CD4-positive, CD25-positive, alpha-beta regulatory T cell (primary cell): ENCODE results near the gene PRR29. TPM values are rescaled to one million over a fixed set of nuclear protein-coding genes. Genes with fewer than 3 reads are reported as not detected.

Experiments used
- ATAC-seq, 2 donors: fragments of 150-1000 bp; cut with Tn5 transposase; one replicate each; pipeline ENCODE4 v1.10.0; 2021; ENCODE audit warnings: low read depth in 2 of 2, moderate number of reproducible peaks in 2 of 2, moderate library complexity in 1 of 2
- DNase-seq, 3 donors: peaks; one replicate each; pipeline versions ENCODE4 v3.0.0 to v3.0.0-alpha.2; 2012 to 2022; ENCODE audit warnings: mixed read lengths in 1 of 3
- H3K27ac ChIP-seq: one replicate; pipeline ENCODE4 v1.7.0; 2013; ENCODE audit warnings: mild to moderate bottlenecking, low read length; ENCODE audit not compliant: insufficient read depth, poor library complexity, severe bottlenecking
- H3K27me3 ChIP-seq: one replicate; pipeline ENCODE4 v1.7.0; 2013; ENCODE audit warnings: low read length; ENCODE audit not compliant: control insufficient read depth, insufficient read depth
- H3K36me3 ChIP-seq: one replicate; pipeline ENCODE4 v1.7.0; 2013; ENCODE audit warnings: mild to moderate bottlenecking, low read length, moderate library complexity; ENCODE audit not compliant: control insufficient read depth, insufficient read depth
- H3K4me1 ChIP-seq: 2 replicates; pipeline ENCODE4 v1.7.0; 2013; ENCODE audit warnings: mild to moderate bottlenecking, low read length; ENCODE audit not compliant: insufficient read depth, control insufficient read depth, poor library complexity, severe bottlenecking
- H3K4me3 ChIP-seq: one replicate; pipeline ENCODE4 v1.7.0; 2013; ENCODE audit warnings: low read depth, mild to moderate bottlenecking, low read length, moderate library complexity
- H3K9me3 ChIP-seq, 2 experiments: 1 replicate in 1 of 2; 2 replicates in 1 of 2; pipeline ENCODE4 v1.7.0; 2013; ENCODE audit warnings: low read length in 2 of 2, mild to moderate bottlenecking in 1 of 2, moderate library complexity in 1 of 2; ENCODE audit not compliant: control insufficient read depth in 2 of 2
- H3K27ac Mint-ChIP-seq, 3 donors: one replicate each; pipeline ENCODE4 v1.8.0; 2020 to 2022; ENCODE audit warnings: mild to moderate bottlenecking in 3 of 3, mixed read lengths in 3 of 3, moderate library complexity in 2 of 3
- H3K27me3 Mint-ChIP-seq: one replicate; pipeline ENCODE4 v1.8.0; 2022; ENCODE audit warnings: mild to moderate bottlenecking, mixed read lengths
- H3K36me3 Mint-ChIP-seq: one replicate; pipeline ENCODE4 v1.8.0; 2020; ENCODE audit warnings: mixed read lengths
- H3K4me1 Mint-ChIP-seq, 4 donors: one replicate each; pipeline ENCODE4 v1.8.0; 2020 to 2022; ENCODE audit warnings: mixed read lengths in 4 of 4, mild to moderate bottlenecking in 1 of 4
- H3K4me3 Mint-ChIP-seq, 4 donors: one replicate each; pipeline ENCODE4 v1.8.0; 2020 to 2022; ENCODE audit warnings: mild to moderate bottlenecking in 4 of 4, mixed read lengths in 4 of 4, moderate library complexity in 3 of 4
- H3K9me3 Mint-ChIP-seq, 7 donors: one replicate each; pipeline ENCODE4 v1.8.0; 2020 to 2022; ENCODE audit warnings: mixed read lengths in 7 of 7, mild to moderate bottlenecking in 3 of 7, moderate library complexity in 2 of 7
- polyA plus RNA-seq, 4 donors: library from polyadenylated mRNA; unstranded; fragments of 300-500 nt; fragmentation: Illumina TruSeq; gene quantifications; one replicate each; pipeline ENCODE4 v1.2.3, GENCODE V29; 2021
- total RNA-seq: library from RNA; stranded (reverse); gene quantifications from one replicate; pipeline ENCODE4 v1.2.3, GENCODE V29; 2022

The PRR29 gene
- total and polyA plus RNA-seq, 5 donors from 2014 or later: 0.52 to 6.9 (median 6.0) TPM

DNA sequence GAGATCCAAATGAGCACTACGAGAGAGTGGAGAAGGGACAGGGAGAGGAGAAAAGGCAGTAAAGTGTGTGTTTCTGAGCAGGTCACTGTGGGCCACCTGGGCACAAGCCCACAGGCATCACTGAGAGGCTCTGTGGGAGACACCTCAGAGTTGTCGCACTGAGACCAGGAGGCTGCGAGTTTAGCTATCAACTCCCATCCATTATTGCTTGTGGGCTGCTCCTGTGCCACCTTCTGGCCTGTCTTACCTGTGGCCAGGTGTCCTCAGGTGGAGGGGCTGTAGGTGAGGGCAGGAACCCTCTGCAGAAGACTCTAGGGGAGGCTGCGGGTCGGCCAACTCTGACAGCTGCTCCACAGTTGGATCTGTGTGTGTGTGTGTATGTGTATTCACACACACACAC is 2.5 kb upstream of the PRR29 start:
- DNase-seq (no peak), ATAC-seq (no peak)
- Mint-ChIP-seq H3K36me3 (no peaks in the 10 kb centered on the region), H3K4me1 (peaks cover 21 to 70% (median 39%) of the 10 kb centered on the region in 4 donors), H3K27me3 (peaks cover 18% of the 10 kb centered on the region), H3K4me3 (peak overlapping the region in 1 of 4 donors; percentile 71), H3K27ac (peak overlapping the region in 1 of 3 donors; percentile 5), H3K9me3 (no peaks in the 10 kb centered on the region)
- no peaks in the 10 kb centered on the region for H3K27me3 ChIP-seq
- H3K36me3 ChIP-seq: no peaks in the 10 kb centered on the region
- H3K9me3 ChIP-seq: no peaks in the 10 kb centered on the region
- peaks cover 41% of the 10 kb centered on the region for H3K4me1 ChIP-seq
- no peak overlapping the region for H3K27ac ChIP-seq
- H3K4me3 ChIP-seq: no peak overlapping the region

DNA sequence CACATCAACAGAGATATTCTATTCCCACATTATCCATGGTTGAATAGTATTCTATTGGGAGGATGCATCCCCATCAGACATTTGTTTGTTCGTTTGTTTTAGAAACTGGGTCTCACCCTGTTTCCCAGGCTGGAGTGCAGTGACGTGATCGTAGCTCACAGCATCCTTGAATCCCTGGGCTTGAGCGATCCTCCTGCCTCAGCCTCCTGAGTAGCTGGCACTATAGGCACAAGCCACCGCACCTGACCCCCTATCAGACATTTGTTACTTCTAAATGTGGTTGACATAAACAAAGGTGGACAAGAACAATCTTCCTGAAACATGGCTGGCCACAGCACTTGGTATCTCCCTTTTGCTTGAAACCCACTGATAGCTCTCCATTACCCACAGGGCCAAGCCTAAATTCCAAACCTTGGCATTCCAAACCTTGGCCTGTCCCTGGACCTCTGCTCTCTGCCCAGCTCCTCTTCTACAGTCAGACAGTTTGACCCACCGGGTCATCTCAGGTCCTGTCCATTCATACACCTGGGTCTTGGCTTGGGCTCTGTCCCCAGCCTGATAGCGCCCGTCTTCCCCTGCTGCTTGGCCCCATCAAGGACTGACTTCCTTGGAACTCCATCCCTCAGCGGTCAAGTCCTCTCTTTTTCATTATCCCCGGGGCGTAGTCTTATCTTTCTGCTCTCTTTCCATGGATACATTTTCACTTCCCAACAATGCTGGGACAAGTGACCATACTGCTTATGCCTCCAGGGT is 1.5 kb upstream of the PRR29 start:
- Histone ChIP-seq H3K36me3 (no peaks in the 10 kb centered on the region), H3K4me3 (no peak overlapping the region), H3K27me3 (no peaks in the 10 kb centered on the region), H3K27ac (no peak overlapping the region), H3K4me1 (peaks cover 37% of the 10 kb centered on the region), H3K9me3 (no peaks in the 10 kb centered on the region)
- Mint-ChIP-seq H3K4me3 (peak overlapping the region; percentile 17 to 91 (median 63)), H3K27ac (peak overlapping the region in 2 of 3 donors; percentile 89), H3K27me3 (peaks cover 11% of the 10 kb centered on the region), H3K9me3 (no peaks in the 10 kb centered on the region), H3K4me1 (peaks cover 20 to 61% (median 37%) of the 10 kb centered on the region in 4 donors), H3K36me3 (no peaks in the 10 kb centered on the region)
- DNase-seq: no peak
- no peak for ATAC-seq

DNA sequence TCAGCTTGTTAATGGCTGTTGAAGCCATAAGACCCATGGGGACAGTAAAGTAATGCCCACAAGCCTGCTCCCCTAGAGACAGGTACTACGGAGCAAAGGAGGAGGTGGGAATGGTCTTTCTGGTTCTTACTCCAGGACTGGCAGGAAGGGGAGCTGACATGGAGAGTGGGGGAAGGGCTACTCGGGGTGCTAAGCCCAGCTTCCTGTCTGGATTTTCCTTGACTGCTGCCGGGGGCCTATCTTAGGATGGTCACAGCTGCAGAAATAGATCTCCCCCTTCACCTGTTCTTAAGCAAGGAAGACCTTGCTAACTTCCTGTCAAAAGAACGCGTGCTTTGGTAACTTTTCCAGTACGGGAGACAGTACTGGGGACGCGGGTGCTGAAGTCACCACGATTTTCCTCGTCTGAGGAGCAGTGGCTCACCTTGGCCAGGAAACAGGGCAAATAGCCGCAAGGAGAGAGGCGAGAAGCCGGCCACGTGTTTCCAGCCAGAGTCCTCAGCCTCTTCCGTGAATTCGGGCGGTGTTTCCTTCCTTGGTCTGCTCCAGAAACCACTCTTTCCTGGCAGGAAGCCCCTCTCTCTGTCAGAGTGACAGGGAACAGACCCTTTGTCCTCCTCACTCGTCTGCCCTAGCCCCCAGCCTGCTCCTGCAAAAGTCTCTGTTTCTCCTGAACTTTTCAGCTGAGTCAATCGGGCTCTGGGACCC is 656 bp upstream of the PRR29 start:
- DNase-seq (no peak), ATAC-seq (no peak)
- peaks cover 16 to 55% (median 30%) of the 10 kb centered on the region in 4 donors for H3K4me1 Mint-ChIP-seq
- peaks cover 11% of the 10 kb centered on the region for H3K27me3 Mint-ChIP-seq
- H3K27me3 ChIP-seq: no peaks in the 10 kb centered on the region
- H3K9me3 Mint-ChIP-seq: no peaks in the 10 kb centered on the region
- H3K4me3 Mint-ChIP-seq: peak overlapping the region; percentile 84 to 91 (median 90)
- H3K27ac Mint-ChIP-seq: peak overlapping the region; percentile 9 to 89 (median 85)
- no peaks in the 10 kb centered on the region for H3K36me3 Mint-ChIP-seq
- no peaks in the 10 kb centered on the region for H3K9me3 ChIP-seq
- H3K4me1 ChIP-seq: peaks cover 37% of the 10 kb centered on the region
- no peak overlapping the region for H3K27ac ChIP-seq
- peak overlapping the region; percentile 62 for H3K4me3 ChIP-seq
- H3K36me3 ChIP-seq: peaks cover 8% of the 10 kb centered on the region

DNA sequence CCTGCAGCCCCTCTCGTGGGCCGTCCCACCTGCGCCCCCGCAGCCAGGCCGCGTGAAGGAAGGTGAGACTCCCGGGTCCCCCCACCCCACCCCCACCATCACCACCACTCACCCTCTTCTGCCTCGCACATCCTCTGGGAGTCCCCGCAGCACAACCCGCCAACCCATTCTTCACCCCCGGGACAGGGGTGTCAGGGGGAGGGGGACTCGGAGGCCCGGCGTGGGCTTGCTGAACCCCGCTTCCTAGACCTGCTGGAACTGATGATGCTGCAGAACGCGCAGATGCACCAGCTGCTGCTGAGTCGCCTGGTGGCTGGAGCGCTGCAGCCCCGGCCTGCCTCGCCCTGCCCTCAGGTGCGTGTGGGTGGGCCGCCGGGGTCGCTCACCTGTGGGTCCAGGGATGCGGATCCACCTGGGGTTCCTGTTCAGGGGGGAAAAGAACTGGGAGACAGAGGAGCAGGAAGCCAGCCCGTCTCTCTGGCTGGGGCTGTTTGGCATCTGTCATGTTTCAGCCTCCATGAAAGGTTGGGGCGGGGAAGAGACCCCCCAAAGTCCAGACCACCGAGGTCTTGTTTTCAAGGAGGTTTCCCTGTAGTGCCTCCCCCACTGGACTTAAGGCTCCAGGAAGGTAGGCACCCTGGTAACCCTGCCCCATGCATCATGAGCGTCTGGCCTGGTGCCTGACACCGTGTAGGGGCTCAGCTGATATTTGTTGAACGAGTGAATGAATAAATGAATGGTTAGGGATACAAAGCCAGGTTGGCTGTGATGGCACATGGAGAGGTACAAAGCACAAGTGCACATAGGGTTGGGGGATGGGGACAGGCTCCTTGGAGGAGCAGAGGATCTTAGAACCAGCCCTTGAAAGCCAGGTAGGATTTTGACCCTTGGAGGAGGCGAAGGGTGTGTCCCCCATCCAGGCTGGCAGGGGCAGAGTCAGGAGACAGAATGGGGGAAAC is 849 bp downstream of the PRR29 start:
- H3K4me1 Mint-ChIP-seq: peaks cover 9 to 48% (median 22%) of the 10 kb centered on the region in 4 donors
- DNase-seq (peak in 1 of 3 donors; percentile 44), ATAC-seq (no peak)
- H3K27ac Mint-ChIP-seq: peak overlapping the region; percentile 70 to 83 (median 76)
- H3K27me3 ChIP-seq: no peaks in the 10 kb centered on the region
- no peaks in the 10 kb centered on the region for H3K9me3 ChIP-seq
- peaks cover 26% of the 10 kb centered on the region for H3K4me1 ChIP-seq
- no peaks in the 10 kb centered on the region for H3K9me3 Mint-ChIP-seq
- H3K36me3 ChIP-seq: peaks cover 23% of the 10 kb centered on the region
- peaks cover 6% of the 10 kb centered on the region for H3K36me3 Mint-ChIP-seq
- no peak overlapping the region for H3K27ac ChIP-seq
- peak overlapping the region; percentile 72 to 93 (median 88) for H3K4me3 Mint-ChIP-seq
- H3K4me3 ChIP-seq: peak overlapping the region; percentile 13
- peaks cover 11% of the 10 kb centered on the region for H3K27me3 Mint-ChIP-seq

DNA sequence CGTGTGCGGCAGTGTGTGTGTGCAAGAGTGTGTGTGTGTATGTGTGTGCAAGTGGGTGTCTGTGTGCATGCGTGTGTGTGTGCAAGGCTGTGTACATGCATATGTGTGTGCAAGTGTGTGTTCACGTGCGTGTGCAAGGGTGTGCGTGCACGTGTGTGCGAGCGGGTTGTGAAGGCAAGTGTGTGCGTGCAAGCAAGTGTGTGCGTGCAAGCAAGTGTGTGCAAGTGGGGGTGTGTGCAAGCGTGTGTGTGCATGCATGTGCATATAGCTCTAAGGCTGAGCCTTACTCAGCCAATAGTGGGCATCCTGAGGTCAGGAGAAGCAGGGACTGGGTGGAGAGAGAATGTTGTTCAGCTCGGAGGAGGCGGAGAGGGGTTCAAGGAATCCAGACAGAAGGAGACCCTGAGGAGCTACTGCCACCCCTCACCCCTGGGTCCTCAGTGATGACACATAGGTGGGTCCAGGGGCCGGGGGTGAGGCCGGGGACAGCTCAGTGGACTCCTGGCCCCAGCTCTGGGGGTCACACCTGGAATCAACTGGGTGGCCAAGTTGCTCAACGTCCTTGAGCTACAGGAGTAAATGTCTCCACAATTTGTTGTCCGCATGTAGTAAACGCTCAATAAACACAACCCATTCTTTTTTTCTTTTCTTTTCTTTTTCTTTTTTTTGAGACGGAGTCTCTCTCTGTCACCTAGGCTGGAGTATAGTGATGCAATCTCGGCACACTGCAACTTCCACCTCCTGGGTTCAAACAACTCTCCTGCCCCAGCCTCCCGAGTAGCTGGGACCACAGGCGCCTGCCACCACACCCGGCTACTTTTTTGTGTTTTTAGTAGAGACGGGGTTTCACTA is 1.8 kb downstream of the PRR29 start:
- H3K4me3 Mint-ChIP-seq: peak overlapping the region; percentile 72 to 93 (median 88)
- Histone ChIP-seq H3K4me3 (no peak overlapping the region), H3K9me3 (no peaks in the 10 kb centered on the region), H3K36me3 (peaks cover 32% of the 10 kb centered on the region), H3K4me1 (peaks cover 23% of the 10 kb centered on the region), H3K27ac (no peak overlapping the region), H3K27me3 (no peaks in the 10 kb centered on the region)
- ATAC-seq (no peak), DNase-seq (no peak)
- peaks cover 9 to 44% (median 19%) of the 10 kb centered on the region in 4 donors for H3K4me1 Mint-ChIP-seq
- peaks cover 11% of the 10 kb centered on the region for H3K27me3 Mint-ChIP-seq
- H3K36me3 Mint-ChIP-seq: peaks cover 10% of the 10 kb centered on the region
- no peaks in the 10 kb centered on the region for H3K9me3 Mint-ChIP-seq
- peak overlapping the region; percentile 67 to 83 (median 76) for H3K27ac Mint-ChIP-seq

DNA sequence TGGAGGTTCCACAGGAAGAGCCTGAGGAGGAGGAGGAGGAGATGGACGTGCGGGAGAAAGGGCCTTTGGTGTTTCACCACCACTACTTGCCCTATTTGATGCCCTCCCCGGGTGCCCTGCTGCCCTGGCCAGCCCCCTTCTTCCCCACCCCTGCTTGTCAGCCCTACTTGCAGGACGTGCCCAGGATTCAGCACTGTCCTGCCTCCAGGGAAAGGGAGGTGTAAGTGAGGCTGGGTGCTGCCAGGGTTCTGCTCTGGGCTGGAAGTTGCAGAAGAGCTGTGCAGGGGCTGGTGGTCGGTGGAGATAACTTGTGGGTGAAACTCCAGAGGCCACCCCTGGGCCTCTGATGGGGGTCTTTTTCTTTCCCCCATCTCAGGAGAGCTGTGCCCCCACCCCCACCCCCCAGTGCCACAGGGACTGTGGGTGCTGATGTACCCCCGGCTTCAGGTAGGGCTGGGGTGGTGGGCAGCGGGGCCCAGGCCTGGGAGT is 3.0 kb downstream of the PRR29 start:
- ATAC-seq (no peak), DNase-seq (no peak)
- no peaks in the 10 kb centered on the region for H3K9me3 Mint-ChIP-seq
- Histone ChIP-seq H3K27me3 (no peaks in the 10 kb centered on the region), H3K4me1 (peaks cover 23% of the 10 kb centered on the region), H3K36me3 (peaks cover 43% of the 10 kb centered on the region), H3K9me3 (no peaks in the 10 kb centered on the region), H3K27ac (no peak overlapping the region), H3K4me3 (no peak overlapping the region)
- peak overlapping the region in 1 of 4 donors; percentile 38 for H3K4me3 Mint-ChIP-seq
- peak overlapping the region in 2 of 3 donors; percentile 69 to 76 for H3K27ac Mint-ChIP-seq
- H3K4me1 Mint-ChIP-seq: peaks cover 5 to 44% (median 19%) of the 10 kb centered on the region in 4 donors
- H3K36me3 Mint-ChIP-seq: peaks cover 10% of the 10 kb centered on the region
- H3K27me3 Mint-ChIP-seq: peaks cover 11% of the 10 kb centered on the region
